ENCODE measurements around the gene BAD.

BAD gene

DNA sequence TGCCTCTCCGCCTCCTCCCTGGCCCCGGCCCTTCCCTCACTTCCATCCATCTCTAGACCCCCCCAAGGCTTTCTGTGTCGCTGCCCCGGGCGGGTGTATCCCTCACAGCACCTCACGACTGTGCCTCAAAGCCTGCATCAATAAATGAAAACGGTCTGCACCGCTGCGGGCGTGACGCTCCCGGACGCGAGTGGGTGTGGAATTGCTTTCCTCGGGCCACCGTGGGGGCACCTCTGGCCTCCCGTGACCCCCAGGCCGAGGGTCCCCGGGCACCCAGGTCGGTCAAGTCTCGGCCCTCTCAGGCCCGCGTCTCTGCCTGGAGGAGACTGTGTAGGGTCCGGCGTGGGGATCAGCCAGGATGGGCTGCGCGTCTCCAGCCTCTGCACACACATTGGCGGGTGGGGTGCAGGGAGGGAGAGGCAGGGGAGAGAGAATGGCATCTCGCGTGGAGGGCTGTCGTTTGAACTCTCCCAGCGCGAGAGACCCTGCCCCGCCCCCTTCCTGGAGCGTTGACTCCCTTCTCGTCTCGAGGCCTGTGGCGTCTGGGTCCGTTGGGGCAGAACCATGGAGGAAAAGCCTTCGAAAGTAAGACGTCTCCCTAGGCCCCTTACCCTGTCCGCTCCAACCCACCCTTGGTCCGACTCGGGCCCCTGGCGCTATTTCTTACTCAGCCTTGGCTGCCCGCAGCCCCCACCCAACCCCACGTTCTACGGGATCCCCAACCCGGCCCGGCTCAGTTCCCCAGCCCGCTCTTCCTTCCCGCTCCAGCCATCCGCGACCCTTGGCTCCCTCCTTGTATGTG lies 15.6 kb upstream of the BAD start, which contains the start of gene CATSPERZ:
CATSPERZ (plus strand) TSS at position 512 of the 802 bp plus-strand sequence; CDS start at position 565, 53 bp downstream.
- Histone ChIP-seq H3K27me3 (ENCODE audit: control insufficient read depth in 1 of 2, insufficient read depth in 2 of 2, low read length in 2 of 2) (peaks cover 62 to 80% of the 10 kb centered on the region in 2 donors), H3K27ac (ENCODE audit: low read depth, low read length) (no peak within 1 kb of the TSS), H3K9me3 (ENCODE audit: low read length) (no peaks in the 10 kb centered on the region), H3K9ac (ENCODE audit: low read length) (no peak within 1 kb of the TSS), H3K4me3 (ENCODE audit: low read depth in 1 of 2, low read length in 2 of 2) (peak within 1 kb of the TSS; percentile 0 to 45), H3K36me3 (ENCODE audit: insufficient read depth, low read length) (no peaks in the 10 kb centered on the region), H3K4me1 (ENCODE audit: insufficient read depth, low read length) (peaks cover 30% of the 10 kb centered on the region)

DNA sequence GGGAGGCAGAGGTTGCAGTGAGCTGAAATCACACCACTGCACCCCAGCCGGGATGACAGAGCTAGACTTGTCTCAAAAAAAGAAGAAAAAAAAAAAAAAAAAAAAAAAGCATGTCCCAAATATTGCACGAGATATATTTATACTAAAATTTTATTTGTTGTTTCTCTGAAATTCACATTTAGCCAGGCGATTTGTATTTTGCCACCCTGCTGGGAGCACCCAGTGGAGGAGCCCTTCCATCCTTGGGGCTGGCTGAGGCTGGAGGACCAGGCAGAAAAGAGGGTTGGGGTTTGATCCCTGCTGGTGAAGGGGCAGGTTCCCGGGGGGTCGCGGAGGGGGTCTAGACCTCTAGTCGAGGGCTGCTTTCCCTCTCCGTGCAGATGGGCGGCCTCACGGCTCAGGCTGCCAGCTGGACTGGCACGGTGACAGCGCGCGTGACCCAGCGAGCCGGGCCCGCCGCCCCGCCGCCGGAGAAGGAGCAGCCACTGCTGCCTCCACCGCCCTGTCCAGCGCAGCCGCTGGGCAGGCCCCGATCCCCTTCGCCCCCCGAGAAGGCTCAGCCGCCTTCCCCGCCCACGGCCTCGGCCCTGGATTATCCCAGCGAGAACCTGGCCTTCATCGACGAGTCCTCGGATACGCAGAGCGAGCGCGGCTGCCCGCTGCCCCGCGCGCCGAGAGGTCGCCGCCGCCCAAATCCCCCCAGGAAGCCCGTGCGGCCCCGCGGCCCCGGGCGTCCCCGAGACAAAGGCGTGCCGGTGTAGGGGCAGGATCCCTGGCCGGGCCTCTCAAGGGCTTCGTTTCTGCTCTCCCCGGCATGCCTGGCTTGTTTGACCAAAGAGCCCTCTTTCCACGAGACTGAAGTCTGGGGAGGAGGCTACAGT lies 14.7 kb upstream of the BAD start:
- Histone ChIP-seq H3K36me3 (ENCODE audit: insufficient read depth, low read length) (no peaks in the 10 kb centered on the region), H3K9me3 (ENCODE audit: low read length) (no peaks in the 10 kb centered on the region), H3K27ac (ENCODE audit: low read depth, low read length) (no peak overlapping the region), H3K27me3 (ENCODE audit: control insufficient read depth in 1 of 2, insufficient read depth in 2 of 2, low read length in 2 of 2) (peaks cover 64 to 87% of the 10 kb centered on the region in 2 donors), H3K4me3 (ENCODE audit: low read depth in 1 of 2, low read length in 2 of 2) (peak overlapping the region; percentile 0 to 43), H3K4me1 (ENCODE audit: insufficient read depth, low read length) (peaks cover 30% of the 10 kb centered on the region), H3K9ac (ENCODE audit: low read length) (no peak overlapping the region)

DNA sequence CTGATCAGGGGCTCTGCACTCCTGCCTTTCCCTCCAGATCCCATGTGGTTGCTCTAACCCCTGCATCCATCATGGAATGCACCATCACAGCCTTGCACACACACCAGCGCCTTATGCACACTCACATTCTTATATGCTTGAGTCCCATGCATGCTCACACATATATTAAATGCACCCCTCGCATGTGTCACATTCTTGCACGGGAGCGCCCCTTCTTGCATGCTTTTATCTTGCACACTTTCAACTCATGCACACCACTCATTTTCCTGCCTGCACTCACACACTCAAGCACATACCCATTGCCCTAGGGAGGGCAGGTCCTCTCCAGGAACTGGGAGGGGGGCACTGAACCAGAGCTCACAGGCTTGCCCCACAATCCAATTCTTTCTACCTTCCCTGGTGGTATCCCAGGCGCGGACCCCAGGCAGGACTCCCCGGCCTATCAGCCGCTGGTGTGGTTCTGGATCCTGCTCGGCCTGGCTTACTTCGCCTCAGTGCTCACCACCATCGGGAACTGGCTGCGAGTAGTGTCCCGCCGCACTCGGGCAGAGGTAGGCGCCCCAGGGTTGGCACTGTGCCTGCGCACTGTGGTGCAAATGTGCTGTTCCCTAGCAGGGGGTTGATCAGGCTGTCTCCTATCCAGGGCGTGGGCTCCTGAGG lies 13.4 kb upstream of the BAD start:
- peaks cover 62 to 90% of the 10 kb centered on the region in 2 donors for H3K27me3 ChIP-seq (ENCODE audit: control insufficient read depth in 1 of 2, insufficient read depth in 2 of 2, low read length in 2 of 2)
- no peaks in the 10 kb centered on the region for H3K36me3 ChIP-seq (ENCODE audit: insufficient read depth, low read length)
- no peak overlapping the region for H3K9ac ChIP-seq (ENCODE audit: low read length)
- H3K4me1 ChIP-seq (ENCODE audit: insufficient read depth, low read length) = peaks cover 17% of the 10 kb centered on the region
- H3K27ac ChIP-seq (ENCODE audit: low read depth, low read length) = no peak overlapping the region
- no peaks in the 10 kb centered on the region for H3K9me3 ChIP-seq (ENCODE audit: low read length)
- no peak overlapping the region for H3K4me3 ChIP-seq (ENCODE audit: low read depth in 1 of 2, low read length in 2 of 2)

DNA sequence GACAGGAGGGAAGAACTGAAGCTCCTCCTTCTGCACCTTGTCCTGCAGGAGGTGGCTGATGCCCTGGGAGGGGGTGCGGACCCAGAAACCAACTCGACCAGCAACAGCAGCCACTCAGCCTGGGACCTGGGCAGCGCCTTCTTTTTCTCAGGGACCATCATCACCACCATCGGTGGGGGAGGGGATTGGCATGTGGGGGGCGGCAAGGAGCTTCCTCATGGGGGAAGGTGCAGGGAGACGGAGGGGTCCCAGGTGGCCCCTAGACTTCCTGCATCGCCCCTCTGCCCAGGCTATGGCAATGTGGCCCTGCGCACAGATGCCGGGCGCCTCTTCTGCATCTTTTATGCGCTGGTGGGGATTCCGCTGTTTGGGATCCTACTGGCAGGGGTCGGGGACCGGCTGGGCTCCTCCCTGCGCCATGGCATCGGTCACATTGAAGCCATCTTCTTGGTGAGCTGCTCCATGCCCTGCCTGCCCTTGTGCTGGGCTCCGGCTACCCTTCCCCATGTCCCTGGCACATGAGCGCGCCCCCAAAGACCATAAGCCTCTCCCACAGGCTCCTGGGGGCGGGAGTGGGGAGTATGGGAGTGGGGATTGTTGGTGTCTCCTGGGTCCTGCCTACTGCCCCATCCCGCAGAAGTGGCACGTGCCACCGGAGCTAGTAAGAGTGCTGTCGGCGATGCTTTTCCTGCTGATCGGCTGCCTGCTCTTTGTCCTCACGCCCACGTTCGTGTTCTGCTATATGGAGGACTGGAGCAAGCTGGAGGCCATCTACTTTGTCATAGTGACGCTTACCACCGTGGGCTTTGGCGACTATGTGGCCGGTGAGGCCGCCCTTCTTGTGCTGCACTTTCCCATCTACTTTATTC lies 12.6 kb upstream of the BAD start:
- H3K9me3 ChIP-seq (ENCODE audit: low read length) = no peaks in the 10 kb centered on the region
- no peak overlapping the region for H3K4me3 ChIP-seq (ENCODE audit: low read depth in 1 of 2, low read length in 2 of 2)
- H3K9ac ChIP-seq (ENCODE audit: low read length) = no peak overlapping the region
- no peaks in the 10 kb centered on the region for H3K36me3 ChIP-seq (ENCODE audit: insufficient read depth, low read length)
- H3K4me1 ChIP-seq (ENCODE audit: insufficient read depth, low read length) = peaks cover 17% of the 10 kb centered on the region
- H3K27me3 ChIP-seq (ENCODE audit: control insufficient read depth in 1 of 2, insufficient read depth in 2 of 2, low read length in 2 of 2) = peaks cover 67 to 94% of the 10 kb centered on the region in 2 donors
- H3K27ac ChIP-seq (ENCODE audit: low read depth, low read length) = no peak overlapping the region

DNA sequence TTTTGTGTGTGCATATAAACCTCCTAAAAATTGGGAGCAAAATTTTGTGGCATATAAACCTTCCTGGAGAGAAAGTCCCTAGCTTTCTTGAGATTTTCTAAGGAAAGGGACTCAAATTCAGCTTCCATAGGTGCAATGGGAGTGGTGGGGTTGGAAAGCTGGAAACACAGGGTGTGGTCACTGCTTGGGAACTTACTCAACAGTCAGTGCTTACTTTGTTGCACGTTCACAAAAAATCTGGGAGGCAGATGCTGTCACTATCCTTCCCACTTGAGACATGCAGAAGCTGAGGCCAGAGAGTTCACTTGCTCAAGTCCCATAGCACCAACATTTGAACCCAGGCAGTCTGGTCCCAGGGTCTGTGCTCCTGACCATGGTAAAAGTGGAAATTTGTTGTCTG lies 11.8 kb upstream of the BAD start:
- Histone ChIP-seq H3K4me1 (ENCODE audit: insufficient read depth, low read length) (peaks cover 16% of the 10 kb centered on the region), H3K9me3 (ENCODE audit: low read length) (no peaks in the 10 kb centered on the region), H3K27ac (ENCODE audit: low read depth, low read length) (no peak overlapping the region), H3K9ac (ENCODE audit: low read length) (no peak overlapping the region), H3K4me3 (ENCODE audit: low read depth in 1 of 2, low read length in 2 of 2) (no peak overlapping the region), H3K27me3 (ENCODE audit: control insufficient read depth in 1 of 2, insufficient read depth in 2 of 2, low read length in 2 of 2) (peaks cover 64 to 93% of the 10 kb centered on the region in 2 donors), H3K36me3 (ENCODE audit: insufficient read depth, low read length) (no peaks in the 10 kb centered on the region)

DNA sequence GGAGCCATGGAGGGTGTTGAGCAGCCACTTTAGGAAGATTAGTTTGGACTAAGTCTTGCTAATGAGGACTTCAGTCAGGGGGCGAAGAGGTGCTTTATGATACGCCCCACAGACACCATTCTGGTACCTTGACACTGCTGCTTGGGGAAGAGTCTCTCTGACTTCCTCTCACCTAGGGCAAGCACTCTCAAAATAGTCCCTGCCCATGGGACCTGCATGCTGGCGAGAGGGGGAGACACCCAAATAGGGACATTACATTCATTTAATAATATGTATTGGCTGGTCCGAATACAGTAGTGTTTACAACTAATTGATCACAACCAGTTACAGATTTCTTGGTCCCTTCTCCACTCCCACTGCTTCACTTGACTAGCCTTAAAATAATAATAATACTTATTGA lies 11.3 kb upstream of the BAD start:
- Histone ChIP-seq H3K36me3 (ENCODE audit: insufficient read depth, low read length) (no peaks in the 10 kb centered on the region), H3K27ac (ENCODE audit: low read depth, low read length) (no peak overlapping the region), H3K4me3 (ENCODE audit: low read depth in 1 of 2, low read length in 2 of 2) (no peak overlapping the region), H3K9ac (ENCODE audit: low read length) (no peak overlapping the region), H3K27me3 (ENCODE audit: control insufficient read depth in 1 of 2, insufficient read depth in 2 of 2, low read length in 2 of 2) (peaks cover 66 to 96% of the 10 kb centered on the region in 2 donors), H3K4me1 (ENCODE audit: insufficient read depth, low read length) (peaks cover 12% of the 10 kb centered on the region), H3K9me3 (ENCODE audit: low read length) (no peaks in the 10 kb centered on the region)

DNA sequence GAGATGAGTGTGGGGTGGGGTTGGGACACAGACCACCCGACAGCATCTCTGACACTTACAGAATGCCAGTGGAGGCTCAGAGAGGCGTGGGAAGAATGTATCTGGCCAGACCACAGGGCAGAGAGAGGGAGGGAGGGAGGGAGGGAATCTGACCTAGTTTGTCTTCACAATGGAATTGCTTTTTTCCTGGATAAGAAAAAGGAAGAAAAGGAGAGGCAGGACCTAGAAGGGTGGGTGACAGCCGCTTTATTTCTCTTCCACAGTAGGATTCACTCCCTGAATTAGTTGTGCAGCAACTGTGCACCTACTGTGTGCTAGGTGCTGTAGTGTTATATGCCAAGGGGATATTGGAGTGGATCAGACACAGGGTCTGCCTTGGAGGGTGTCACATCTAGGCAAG lies 10.3 kb upstream of the BAD start:
- H3K9ac ChIP-seq (ENCODE audit: low read length) = no peak overlapping the region
- no peak overlapping the region for H3K4me3 ChIP-seq (ENCODE audit: low read depth in 1 of 2, low read length in 2 of 2)
- H3K36me3 ChIP-seq (ENCODE audit: insufficient read depth, low read length) = no peaks in the 10 kb centered on the region
- H3K4me1 ChIP-seq (ENCODE audit: insufficient read depth, low read length) = peaks cover 2% of the 10 kb centered on the region
- no peaks in the 10 kb centered on the region for H3K9me3 ChIP-seq (ENCODE audit: low read length)
- no peak overlapping the region for H3K27ac ChIP-seq (ENCODE audit: low read depth, low read length)
- H3K27me3 ChIP-seq (ENCODE audit: control insufficient read depth in 1 of 2, insufficient read depth in 2 of 2, low read length in 2 of 2) = peaks cover 64 to 96% of the 10 kb centered on the region in 2 donors

DNA sequence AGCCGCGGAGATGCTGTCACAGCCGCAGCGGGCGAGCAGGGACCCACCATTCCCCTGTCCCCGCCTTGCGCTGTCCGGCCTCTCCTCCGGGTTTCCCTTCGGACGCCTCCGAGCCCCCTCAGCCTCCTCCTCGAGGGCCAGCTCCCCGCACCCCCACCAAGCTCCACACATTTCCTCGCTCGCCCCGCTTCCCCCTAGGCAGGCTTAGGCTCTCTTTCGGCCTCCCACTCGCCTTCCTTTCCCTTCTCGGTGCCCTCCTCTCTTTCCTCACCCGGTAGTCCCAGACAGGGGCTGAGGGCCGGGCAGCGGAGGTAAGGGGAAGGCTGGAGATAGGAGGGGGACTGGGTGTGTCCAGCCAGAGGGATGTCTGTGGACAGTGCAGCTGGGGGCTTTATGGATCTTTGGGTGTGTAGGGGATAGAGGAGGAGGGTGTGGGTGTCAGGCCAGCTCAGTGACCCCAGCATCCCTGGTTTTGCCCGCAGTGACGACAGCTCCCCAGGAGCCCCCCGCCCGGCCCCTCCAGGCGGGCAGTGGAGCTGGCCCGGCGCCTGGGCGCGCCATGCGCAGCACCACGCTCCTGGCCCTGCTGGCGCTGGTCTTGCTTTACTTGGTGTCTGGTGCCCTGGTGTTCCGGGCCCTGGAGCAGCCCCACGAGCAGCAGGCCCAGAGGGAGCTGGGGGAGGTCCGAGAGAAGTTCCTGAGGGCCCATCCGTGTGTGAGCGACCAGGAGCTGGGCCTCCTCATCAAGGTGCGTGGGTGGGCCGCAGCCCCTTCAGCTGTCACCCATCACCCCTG lies 8.2 kb upstream of the BAD start:
- no peak overlapping the region for H3K27ac ChIP-seq (ENCODE audit: low read depth, low read length)
- H3K9me3 ChIP-seq (ENCODE audit: low read length) = no peaks in the 10 kb centered on the region
- peaks cover 52 to 77% of the 10 kb centered on the region in 2 donors for H3K27me3 ChIP-seq (ENCODE audit: control insufficient read depth in 1 of 2, insufficient read depth in 2 of 2, low read length in 2 of 2)
- no peak overlapping the region for H3K9ac ChIP-seq (ENCODE audit: low read length)
- no peaks in the 10 kb centered on the region for H3K36me3 ChIP-seq (ENCODE audit: insufficient read depth, low read length)
- no peak overlapping the region for H3K4me3 ChIP-seq (ENCODE audit: low read depth in 1 of 2, low read length in 2 of 2)
- H3K4me1 ChIP-seq (ENCODE audit: insufficient read depth, low read length) = no peaks in the 10 kb centered on the region

DNA sequence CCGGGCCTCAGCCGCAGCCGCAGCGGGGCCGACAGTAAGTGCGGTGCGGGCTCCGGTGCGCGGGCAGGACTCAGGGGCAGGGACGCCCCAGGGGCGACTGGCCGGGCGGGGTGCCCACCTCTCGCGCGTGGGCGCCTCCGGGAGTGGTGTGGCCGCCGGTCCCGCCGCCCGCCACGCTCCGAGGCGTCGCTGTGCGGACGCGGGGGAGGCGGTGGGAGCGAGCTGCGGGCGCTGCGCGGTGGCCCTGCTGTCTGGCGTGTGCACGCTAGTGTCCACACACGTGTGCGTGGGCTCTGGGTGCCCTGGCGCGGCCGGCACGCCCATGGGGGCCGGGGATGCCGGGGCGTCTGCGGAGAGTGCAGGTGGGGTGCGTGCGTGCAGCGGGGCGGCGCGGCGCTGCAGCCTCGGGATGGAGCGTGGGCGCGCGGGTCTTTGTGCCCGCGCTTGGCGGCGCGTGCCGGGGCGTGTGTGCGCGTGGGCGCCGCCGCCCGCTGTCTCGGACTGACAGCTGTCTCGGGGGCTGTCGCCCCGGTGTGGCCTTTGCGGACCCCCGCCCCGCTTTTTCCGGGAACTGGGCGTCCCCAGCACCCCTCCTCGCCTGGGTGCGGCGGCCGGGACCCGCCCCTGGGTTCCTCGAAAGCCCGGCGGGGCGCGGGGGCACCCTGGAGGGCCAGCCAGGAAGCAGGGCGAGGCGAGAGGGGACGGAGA lies 7.4 kb upstream of the BAD start:
- no peaks in the 10 kb centered on the region for H3K4me1 ChIP-seq (ENCODE audit: insufficient read depth, low read length)
- peaks cover 44 to 69% of the 10 kb centered on the region in 2 donors for H3K27me3 ChIP-seq (ENCODE audit: control insufficient read depth in 1 of 2, insufficient read depth in 2 of 2, low read length in 2 of 2)
- H3K4me3 ChIP-seq (ENCODE audit: low read depth in 1 of 2, low read length in 2 of 2) = peak overlapping the region in 1 of 2 donors; percentile 42
- no peak overlapping the region for H3K27ac ChIP-seq (ENCODE audit: low read depth, low read length)
- no peaks in the 10 kb centered on the region for H3K9me3 ChIP-seq (ENCODE audit: low read length)
- no peaks in the 10 kb centered on the region for H3K36me3 ChIP-seq (ENCODE audit: insufficient read depth, low read length)
- no peak overlapping the region for H3K9ac ChIP-seq (ENCODE audit: low read length)

All from muscle layer of colon (tissue), 2 donors.